Activated naive CD4-positive, alpha-beta T cell treated with Interleukin-2 at 50 U/mL for 16 hours (primary cell): ENCODE data around the gene RING1.
A peak's percentile ranks its signal among the peaks of the same experiment; 100 is the strongest.

Experiments
- DNase-seq: peaks from one replicate; pipeline ENCODE4 v3.0.0-alpha.2; 2020

The RING1 gene

GRCh38 chr6:33193619-33194018, 14.7 kb upstream of the RING1 start:
- no peak for DNase-seq

DNA sequence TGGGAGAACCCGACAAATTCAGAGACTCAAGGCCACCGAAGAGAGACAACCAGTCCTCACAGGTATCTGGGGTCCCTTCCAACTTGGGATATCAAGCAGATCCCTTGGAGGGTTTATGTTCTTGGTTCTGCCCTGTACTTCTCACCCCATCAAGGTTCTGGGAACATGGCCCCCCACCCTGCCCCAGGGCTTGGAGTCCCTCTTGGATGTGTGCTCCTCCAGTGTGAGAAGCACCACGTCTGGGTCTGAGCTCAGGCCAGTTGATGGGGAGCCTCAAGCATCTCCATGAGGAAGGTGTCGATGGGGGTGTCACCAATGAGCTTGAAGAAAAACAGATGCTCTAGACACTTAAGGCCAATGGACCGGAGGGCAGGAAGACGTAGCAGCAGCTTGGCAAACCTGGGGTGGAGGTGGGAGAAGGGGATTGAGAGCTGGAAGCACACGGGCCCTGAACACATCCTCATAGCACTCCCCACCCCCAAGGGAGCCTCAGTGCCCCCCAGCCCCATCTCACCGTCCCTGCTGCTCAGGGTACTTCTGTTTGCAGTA, 13.8 kb upstream of the RING1 start:
- no peak for DNase-seq

DNA sequence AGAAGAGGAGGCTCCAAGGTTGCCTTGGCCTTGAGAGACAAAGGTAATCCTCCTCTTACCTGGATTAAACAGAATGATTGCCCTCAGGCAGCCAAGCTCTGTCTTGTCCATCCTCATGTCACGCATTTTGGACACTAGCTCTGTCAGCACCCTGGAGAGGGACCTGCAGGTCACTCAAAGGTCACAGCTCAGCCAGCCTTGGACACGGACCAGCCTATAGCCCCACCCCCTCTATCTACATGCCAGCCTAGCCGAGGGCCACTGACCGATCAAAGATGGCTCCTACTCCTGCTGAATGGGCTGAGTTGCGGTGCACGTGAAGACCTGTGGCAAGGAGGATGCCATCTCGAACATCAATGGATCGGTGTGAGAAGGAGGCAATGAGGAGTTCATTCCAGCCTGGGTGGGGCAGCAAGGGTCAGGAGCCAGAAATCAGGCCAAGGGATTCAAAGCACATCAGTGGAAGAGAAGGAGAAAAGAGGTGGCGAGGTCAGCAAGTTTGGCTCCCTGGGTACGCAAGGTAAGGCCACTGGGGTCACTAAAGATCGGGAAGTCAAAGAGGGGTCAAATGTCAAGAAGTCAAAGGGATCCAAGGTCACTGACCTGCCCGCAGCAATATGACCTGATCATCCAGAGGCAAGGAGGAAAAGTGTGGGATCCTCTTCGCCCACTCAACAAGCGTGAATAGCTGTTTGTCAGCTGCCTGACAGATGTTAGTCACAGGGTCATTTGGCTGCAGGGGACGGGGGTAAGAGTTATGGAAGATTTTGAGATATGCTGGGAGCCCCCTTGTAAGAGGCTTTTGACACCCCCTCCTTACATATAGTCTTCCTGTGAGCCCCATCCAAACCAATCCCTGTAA, 12.8 kb upstream of the RING1 start:
- no peak for DNase-seq

GRCh38 chr6:33197431-33198048, 10.8 kb upstream of the RING1 start:
- DNase-seq: peak; percentile 21

GRCh38 chr6:33198159-33198852, 10.0 kb upstream of the RING1 start:
- no peak for DNase-seq

DNA sequence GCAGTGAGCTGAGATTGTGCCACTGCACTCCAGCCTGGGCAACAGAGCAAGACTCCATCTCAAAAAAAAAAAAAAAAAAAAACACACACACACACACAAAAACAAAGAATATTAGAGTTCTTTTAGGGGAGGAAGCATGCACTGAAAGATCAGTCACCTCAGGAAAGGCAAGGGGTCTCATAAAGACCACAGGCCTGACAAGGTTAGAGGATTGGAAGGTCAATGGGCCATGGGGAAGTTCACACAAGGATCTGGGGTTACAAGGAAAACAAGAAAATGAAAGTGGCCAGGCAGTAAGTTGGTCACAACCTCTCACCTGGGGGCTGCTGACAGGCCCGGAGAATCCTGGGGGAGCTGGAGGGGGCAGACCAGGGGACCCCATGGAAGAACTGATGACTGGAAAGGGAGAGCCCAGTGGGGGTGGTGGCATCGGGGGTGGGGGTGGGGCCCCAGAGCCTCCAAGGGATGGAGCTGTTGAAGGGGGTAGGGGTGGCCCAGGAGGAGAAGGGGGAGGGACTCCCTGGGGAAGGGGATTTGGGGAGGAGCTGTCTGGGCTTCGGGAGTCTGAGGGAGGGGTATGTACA, 9.4 kb upstream of the RING1 start:
- DNase-seq: no peak

- peak; percentile 76 for DNase-seq
Measured at GRCh38 chr6:33199687-33200218, 8.5 kb upstream of the RING1 start.

- peak; percentile 99 for DNase-seq
Measured at GRCh38 chr6:33200219-33201146, 7.8 kb upstream of the RING1 start, which contains the start of the genes RXRB and SLC39A7. Gene RXRB, minus strand, starts transcription at chr6:33200665. Its CDS starts 189 bp downstream, at chr6:33200476. Gene SLC39A7, plus strand, starts transcription at chr6:33200867. Its CDS starts 379 bp downstream, at chr6:33201246.

GRCh38 chr6:33201147-33201545, 7.2 kb upstream of the RING1 start:
- DNase-seq: no peak

GRCh38 chr6:33201935-33202334, 6.4 kb upstream of the RING1 start:
- DNase-seq: no peak

DNA sequence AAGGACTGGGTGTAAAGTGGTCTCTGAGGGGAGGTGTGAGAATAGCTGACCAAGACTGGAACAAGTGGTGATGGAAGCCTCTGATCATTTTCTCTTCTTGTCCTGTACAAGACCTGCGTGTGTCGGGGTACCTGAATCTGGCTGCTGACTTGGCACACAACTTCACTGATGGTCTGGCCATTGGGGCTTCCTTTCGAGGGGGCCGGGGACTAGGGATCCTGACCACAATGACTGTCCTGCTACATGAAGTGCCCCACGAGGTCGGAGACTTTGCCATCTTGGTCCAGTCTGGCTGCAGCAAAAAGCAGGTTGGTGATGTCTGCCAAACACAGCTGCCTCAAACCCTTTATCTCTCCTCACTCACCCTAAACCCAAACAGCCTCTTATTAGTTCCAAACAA, 5.5 kb upstream of the RING1 start:
- no peak for DNase-seq

DNA sequence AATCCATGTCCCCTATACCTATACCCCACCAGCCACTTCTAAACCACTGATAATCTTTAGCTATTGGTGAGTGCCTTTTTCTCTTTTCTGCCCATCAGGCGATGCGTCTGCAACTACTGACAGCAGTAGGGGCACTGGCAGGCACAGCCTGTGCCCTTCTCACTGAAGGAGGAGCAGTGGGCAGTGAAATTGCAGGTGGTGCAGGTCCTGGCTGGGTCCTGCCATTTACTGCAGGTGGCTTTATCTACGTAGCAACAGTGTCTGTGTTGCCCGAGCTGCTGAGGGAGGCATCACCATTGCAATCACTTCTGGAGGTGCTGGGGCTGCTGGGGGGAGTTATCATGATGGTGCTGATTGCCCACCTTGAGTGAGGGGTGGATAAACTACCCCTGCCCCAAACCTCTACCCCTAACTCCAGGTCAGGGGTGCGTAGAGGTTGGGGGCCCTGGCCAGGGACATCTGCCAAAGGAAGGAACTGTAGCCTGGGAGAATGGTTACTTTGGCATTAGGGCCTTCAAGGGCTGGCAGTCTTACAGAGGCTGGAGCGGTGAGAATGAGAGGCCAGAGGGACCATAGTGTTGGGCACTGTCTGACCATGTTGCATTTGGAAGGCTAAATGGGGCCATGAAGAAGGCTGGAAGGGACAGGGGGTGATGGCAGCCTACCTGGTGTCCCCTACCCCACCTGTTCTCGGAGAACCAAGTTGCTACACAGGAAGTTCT, 4.7 kb upstream of the RING1 start:
- no peak for DNase-seq

DNA sequence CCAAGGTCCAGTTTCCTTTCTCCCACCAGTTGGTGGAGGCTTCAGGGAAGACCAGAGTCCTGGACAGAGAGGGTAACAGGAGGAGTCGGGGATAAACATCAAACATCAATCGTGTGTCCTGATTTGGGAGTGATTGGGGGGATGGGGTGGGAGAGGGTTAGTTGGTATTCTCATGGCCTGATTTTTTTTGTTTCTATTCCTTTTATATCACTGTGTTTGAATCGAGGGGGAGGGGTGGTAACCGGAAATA, 4.2 kb upstream of the RING1 start:
- DNase-seq: no peak

DNA sequence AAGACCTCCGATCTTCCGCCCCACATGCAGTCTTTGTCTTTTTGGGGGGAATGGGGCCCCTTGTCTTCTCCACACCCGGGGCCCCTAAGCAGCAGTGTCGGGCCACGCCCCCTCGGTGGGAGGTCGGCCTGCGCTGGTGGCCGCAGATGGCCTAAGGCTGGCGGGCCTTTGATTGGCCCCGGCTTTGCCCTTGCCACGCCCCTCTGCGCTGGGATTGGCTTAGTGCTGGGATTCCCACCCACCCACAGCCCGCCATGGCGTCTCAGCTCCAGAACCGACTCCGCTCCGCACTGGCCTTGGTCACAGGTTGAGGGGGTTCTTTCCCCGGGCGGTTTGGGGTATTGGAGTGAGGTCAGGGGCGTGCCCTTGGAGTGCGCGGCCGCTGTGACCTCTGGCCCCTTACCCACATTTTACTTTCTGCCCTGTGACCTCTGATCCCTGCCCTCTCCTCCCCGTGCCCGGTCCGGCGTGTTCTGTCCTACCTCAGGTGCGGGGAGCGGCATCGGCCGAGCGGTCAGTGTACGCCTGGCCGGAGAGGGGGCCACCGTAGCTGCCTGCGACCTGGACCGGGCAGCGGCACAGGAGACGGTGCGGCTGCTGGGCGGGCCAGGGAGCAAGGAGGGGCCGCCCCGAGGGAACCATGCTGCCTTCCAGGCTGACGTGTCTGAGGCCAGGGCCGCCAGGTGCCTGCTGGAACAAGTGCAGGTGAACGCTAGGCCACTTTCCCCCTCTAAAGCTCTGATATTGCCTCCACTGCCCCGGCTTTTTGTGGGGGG, 3.7 kb upstream of the RING1 start, which contains the start of gene HSD17B8:
Gene HSD17B8 (plus strand): TSS at position 241 of the 776 bp plus-strand sequence. CDS start 14 bp downstream, at position 255.
- peak; percentile 94 for DNase-seq

DNA sequence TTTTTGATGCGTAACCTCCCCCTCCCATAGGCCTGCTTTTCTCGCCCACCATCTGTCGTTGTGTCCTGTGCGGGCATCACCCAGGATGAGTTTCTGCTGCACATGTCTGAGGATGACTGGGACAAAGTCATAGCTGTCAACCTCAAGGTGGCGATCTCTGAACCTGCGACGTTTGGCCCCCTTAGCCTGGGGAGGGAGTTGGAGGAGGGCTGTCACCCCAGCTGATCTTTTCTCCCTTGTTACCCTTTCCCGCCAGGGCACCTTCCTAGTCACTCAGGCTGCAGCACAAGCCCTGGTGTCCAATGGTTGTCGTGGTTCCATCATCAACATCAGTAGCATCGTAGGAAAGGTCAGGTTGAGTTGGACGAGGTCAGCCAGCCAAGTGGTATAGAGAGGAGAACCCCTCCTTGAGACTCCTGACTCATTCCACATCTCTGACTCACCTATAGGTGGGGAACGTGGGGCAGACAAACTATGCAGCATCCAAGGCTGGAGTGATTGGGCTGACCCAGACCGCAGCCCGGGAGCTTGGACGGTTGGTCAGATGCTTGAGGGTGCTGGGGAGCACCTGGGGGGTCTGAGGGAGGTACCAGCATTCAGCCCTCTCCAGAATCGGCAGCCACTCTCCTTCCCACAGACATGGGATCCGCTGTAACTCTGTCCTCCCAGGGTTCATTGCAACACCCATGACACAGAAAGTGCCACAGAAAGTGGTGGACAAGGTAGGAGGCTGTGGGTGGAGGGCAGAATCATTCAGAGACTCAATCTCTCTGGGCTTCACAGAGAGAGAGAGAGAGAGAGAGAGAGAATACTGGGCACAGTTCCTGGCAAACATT, 2.9 kb upstream of the RING1 start:
- peak; percentile 59 for DNase-seq

GRCh38 chr6:33206027-33206863, 2.1 kb upstream of the RING1 start:
- DNase-seq: no peak

DNA sequence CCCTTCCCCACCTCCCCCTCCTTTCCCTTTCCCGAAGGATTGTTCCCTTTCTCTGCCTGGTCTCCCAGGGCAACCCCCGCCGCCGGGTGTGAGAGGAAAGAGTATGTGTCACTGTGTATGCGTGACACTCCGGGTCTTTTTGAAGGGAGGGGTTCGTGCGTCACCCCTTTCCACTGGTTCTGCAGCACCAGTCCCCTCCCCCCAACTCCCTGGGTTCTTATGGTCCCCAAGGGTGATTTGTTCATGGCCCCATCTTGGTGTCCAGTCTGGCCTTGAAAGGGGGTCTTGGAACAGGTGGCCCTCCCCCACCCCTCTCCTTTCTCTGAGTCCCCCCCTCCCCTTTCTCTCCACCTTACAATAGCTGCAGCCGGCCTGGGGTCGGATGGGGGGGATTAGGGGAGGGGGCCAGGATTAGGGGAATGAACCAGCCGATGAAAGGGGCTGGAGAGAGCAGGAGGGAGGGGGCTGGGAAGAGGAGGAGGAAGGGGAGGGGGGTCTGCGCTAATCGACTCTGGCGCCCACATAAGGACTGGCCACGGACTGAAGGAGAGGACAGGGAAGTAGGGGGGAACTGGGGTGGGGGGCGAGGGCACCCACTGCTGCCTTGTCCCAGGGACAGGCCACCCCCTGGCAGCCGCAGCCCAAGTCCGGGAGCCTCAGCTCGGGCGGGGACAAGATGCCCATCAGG, 1.3 kb upstream of the RING1 start:
- DNase-seq: no peak
